SK-N-SH (cell line): Measurements from ENCODE around the gene DAB2IP.

Experiments used
- CHD2 ChIP-seq: fragments of 150-350 bp; IDR thresholded peaks from 2 replicates; pipeline ENCODE4 v1.6.1; 2018; ENCODE audit warnings: low read length; ENCODE audit not compliant: partially characterized antibody
- EP300 ChIP-seq, 2 experiments: IDR thresholded peaks; 2 replicates each; pipeline versions ENCODE4 v1.4.0 to v1.6.1; 2012; ENCODE audit warnings: borderline replicate concordance in 1 of 2, low read depth in 1 of 2, low read length in 1 of 2
- EZH2phosphoT487 ChIP-seq: fragments of 200-600 bp; sonication (generic); IDR thresholded peaks from 2 replicates; pipeline ENCODE4 v1.6.1; 2017; ENCODE audit warnings: low read depth, mixed run types, mild to moderate bottlenecking, antibody characterized with exemption, moderate library complexity, borderline replicate concordance
- TF ChIP-seq, protein P1 (sequence below): fragments of 150-350 bp; IDR thresholded peaks from 2 replicates; pipeline ENCODE4 v1.6.1; 2017; ENCODE audit warnings: antibody characterized with exemption, low read length, low read depth, borderline replicate concordance
- TF ChIP-seq, protein P2 (sequence below): fragments of 200-600 bp; sonication (generic); IDR thresholded peaks from 2 replicates; pipeline ENCODE4 v1.6.1; 2017; ENCODE audit warnings: antibody characterized with exemption, mild to moderate bottlenecking, moderate library complexity
- TF ChIP-seq, protein P3 (sequence below): IDR thresholded peaks from 2 replicates; pipeline ENCODE4 v1.4.0; 2012; ENCODE audit warnings: low read depth
- TF ChIP-seq, protein P4 (sequence below): IDR thresholded peaks from 2 replicates; pipeline ENCODE4 v1.6.1; 2012; ENCODE audit warnings: mild to moderate bottlenecking, low read depth, low read length, moderate library complexity

DNA sequence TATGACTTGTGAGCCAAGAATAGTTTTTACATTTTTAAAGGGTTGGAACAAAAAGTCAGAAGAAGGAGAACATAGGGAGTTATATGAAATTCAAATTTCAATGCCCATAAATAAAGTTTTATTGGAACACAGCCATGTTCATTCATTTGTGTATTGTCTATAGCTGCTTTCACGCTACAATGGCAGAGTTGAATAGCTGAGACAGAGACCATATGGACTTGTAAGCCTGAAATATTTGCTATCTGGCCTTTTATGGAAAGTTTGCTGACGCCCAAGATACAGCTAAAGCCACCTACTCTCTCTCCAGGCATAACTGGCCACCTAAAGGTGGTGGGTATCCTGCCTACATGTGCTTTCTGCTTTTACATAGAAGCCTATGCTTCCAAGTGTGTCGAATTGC is 10.9 kb downstream of the DAB2IP start:
- TF ChIP-seq, protein P1, sequence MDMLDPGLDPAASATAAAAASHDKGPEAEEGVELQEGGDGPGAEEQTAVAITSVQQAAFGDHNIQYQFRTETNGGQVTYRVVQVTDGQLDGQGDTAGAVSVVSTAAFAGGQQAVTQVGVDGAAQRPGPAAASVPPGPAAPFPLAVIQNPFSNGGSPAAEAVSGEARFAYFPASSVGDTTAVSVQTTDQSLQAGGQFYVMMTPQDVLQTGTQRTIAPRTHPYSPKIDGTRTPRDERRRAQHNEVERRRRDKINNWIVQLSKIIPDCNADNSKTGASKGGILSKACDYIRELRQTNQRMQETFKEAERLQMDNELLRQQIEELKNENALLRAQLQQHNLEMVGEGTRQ: no peak
- TF ChIP-seq, protein P2, sequence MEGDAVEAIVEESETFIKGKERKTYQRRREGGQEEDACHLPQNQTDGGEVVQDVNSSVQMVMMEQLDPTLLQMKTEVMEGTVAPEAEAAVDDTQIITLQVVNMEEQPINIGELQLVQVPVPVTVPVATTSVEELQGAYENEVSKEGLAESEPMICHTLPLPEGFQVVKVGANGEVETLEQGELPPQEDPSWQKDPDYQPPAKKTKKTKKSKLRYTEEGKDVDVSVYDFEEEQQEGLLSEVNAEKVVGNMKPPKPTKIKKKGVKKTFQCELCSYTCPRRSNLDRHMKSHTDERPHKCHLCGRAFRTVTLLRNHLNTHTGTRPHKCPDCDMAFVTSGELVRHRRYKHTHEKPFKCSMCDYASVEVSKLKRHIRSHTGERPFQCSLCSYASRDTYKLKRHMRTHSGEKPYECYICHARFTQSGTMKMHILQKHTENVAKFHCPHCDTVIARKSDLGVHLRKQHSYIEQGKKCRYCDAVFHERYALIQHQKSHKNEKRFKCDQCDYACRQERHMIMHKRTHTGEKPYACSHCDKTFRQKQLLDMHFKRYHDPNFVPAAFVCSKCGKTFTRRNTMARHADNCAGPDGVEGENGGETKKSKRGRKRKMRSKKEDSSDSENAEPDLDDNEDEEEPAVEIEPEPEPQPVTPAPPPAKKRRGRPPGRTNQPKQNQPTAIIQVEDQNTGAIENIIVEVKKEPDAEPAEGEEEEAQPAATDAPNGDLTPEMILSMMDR: no peak
- TF ChIP-seq EZH2phosphoT487: no peak
- TF ChIP-seq CHD2: no peak
- TF ChIP-seq, protein P3, sequence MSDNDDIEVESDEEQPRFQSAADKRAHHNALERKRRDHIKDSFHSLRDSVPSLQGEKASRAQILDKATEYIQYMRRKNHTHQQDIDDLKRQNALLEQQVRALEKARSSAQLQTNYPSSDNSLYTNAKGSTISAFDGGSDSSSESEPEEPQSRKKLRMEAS: no peak
- no peak for TF ChIP-seq EP300 (IDR thresholded peaks at IDR 0.05; ENCODE audit: borderline replicate concordance in 1 of 2, low read depth in 1 of 2, low read length in 1 of 2)
- TF ChIP-seq, protein P4, sequence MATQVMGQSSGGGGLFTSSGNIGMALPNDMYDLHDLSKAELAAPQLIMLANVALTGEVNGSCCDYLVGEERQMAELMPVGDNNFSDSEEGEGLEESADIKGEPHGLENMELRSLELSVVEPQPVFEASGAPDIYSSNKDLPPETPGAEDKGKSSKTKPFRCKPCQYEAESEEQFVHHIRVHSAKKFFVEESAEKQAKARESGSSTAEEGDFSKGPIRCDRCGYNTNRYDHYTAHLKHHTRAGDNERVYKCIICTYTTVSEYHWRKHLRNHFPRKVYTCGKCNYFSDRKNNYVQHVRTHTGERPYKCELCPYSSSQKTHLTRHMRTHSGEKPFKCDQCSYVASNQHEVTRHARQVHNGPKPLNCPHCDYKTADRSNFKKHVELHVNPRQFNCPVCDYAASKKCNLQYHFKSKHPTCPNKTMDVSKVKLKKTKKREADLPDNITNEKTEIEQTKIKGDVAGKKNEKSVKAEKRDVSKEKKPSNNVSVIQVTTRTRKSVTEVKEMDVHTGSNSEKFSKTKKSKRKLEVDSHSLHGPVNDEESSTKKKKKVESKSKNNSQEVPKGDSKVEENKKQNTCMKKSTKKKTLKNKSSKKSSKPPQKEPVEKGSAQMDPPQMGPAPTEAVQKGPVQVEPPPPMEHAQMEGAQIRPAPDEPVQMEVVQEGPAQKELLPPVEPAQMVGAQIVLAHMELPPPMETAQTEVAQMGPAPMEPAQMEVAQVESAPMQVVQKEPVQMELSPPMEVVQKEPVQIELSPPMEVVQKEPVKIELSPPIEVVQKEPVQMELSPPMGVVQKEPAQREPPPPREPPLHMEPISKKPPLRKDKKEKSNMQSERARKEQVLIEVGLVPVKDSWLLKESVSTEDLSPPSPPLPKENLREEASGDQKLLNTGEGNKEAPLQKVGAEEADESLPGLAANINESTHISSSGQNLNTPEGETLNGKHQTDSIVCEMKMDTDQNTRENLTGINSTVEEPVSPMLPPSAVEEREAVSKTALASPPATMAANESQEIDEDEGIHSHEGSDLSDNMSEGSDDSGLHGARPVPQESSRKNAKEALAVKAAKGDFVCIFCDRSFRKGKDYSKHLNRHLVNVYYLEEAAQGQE: no peak
